OCI-LY3 (cell line): ENCODE data around the gene CLEC18C.
"Not testable (repeated sequence)": the region's sequence is repeated elsewhere in the genome, so short reads cannot be mapped to it uniquely, and the experiment has no call there.

Experiments used
- CTCF ChIP-seq: fragments of 200-600, 300-600 bp; sonication (generic); IDR thresholded peaks from 2 replicates; pipeline ENCODE4 v1.5.1; 2014; ENCODE audit warnings: antibody characterized with exemption, low read length, low read depth
- EZH2phosphoT487 ChIP-seq: fragments of 200-600 bp; shearing (Covaris generic); IDR thresholded peaks from 2 replicates; pipeline ENCODE4 v1.6.1; 2018; ENCODE audit warnings: antibody characterized with exemption, mixed run types, low read depth

DNA sequence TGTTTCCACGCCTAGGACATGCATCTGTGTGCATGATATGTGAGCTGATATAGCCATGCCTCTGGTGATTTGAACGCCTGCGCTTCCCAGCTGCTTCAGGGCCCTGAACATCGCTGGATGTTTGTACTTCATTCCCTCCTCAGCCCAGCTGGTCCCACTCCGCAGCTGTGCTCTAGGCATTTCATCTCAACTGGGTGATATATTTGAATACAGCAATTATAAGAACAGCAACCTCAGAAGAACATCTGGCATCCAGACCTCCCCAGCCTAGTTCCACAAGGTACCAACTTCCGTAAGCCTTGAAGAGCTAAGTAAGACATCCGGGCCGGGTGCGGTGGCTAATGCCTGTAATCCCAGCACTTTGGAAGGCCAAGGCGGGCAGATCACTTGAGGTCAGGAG, 6.9 kb upstream of the CLEC18C start:
- TF ChIP-seq EZH2phosphoT487, CTCF: not testable (repeated sequence)
